PC-3 (cell line): ENCODE results near the gene TRIM23. TPM values are rescaled to one million over a fixed set of nuclear protein-coding genes. Genes with fewer than 3 reads are reported as not detected.

Experiments
- ATAC-seq: fragments of 200-7000 bp; cut with Tn5 transposase; 2 replicates; pipeline ENCODE4 v1.9.1; 2020; ENCODE audit warnings: mild to moderate bottlenecking, moderate library complexity
- BruUV-seq: library from RNA; stranded (reverse); fragments of 400-500 nt; replicated peaks from 2 replicates; lab custom pipeline; 2021; lab: Mats Ljungman, UMichigan
- CTCF ChIA-PET: fragments of 300-600 bp; sonication (Branson Sonifier 250); formaldehyde crosslinking; loops from one replicate; lab custom pipeline; 2022; ENCODE audit warnings: antibody characterized with exemption; lab: Charles Lee
- POLR2A ChIA-PET: fragments of 300-600 bp; sonication (Branson Sonifier 250); formaldehyde crosslinking; loops from one replicate; lab custom pipeline; 2022; ENCODE audit warnings: antibody characterized with exemption; ENCODE audit not compliant: unreplicated experiment; lab: Charles Lee
- DNase-seq: peaks from one replicate; pipeline ENCODE4 v3.0.0-alpha.2; 2015
- H2AFZ ChIP-seq: fragments of 300-600 bp; sonication (generic); 2 replicates; pipeline ENCODE4 v1.6.0; 2016; ENCODE audit warnings: antibody characterized with exemption, low read length
- H3F3A ChIP-seq: fragments of 300-600 bp; sonication (generic); one replicate; pipeline ENCODE4 v1.6.0; 2017; ENCODE audit warnings: antibody characterized with exemption, low read length, control low read depth, mild to moderate bottlenecking; ENCODE audit not compliant: unreplicated experiment
- H3K27ac ChIP-seq: fragments of 300-600 bp; sonication (generic); 2 replicates; pipeline ENCODE4 v1.5.1; 2016; ENCODE audit warnings: mild to moderate bottlenecking, low read length
- H3K27me3 ChIP-seq: fragments of 300-600 bp; sonication (generic); 2 replicates; pipeline ENCODE4 v1.6.1; 2016; ENCODE audit warnings: low read length, mixed read lengths
- H3K36me3 ChIP-seq: fragments of 300-600 bp; sonication (generic); 2 replicates; pipeline ENCODE4 v1.6.1; 2016; ENCODE audit warnings: low read depth, mixed run types, low read length, mixed read lengths
- H3K4me1 ChIP-seq: fragments of 300-600 bp; sonication (generic); 2 replicates; pipeline ENCODE4 v1.5.1; 2016; ENCODE audit warnings: low read length; ENCODE audit not compliant: insufficient read depth
- H3K4me2 ChIP-seq: fragments of 300-600 bp; sonication (generic); 2 replicates; pipeline ENCODE4 v1.6.0; 2016; ENCODE audit warnings: low read length
- H3K4me3 ChIP-seq: fragments of 300-600 bp; sonication (generic); 2 replicates; pipeline ENCODE4 v1.5.1; 2016; ENCODE audit warnings: mild to moderate bottlenecking, low read length, mixed read lengths
- H3K79me2 ChIP-seq: fragments of 300-600 bp; sonication (generic); 2 replicates; pipeline ENCODE4 v1.6.1; 2017; ENCODE audit warnings: low read length, mixed read lengths
- H3K9ac ChIP-seq: fragments of 300-600 bp; sonication (generic); 2 replicates; pipeline ENCODE4 v1.6.0; 2016; ENCODE audit warnings: mild to moderate bottlenecking, low read length
- H3K9me2 ChIP-seq: fragments of 300-600 bp; sonication (generic); replicated peaks from 2 replicates; pipeline ENCODE4 v1.6.1; 2016; ENCODE audit warnings: mixed run types, low read length, mixed read lengths
- H3K9me3 ChIP-seq: fragments of 300-600 bp; sonication (generic); 2 replicates; pipeline ENCODE4 v1.6.1; 2016; ENCODE audit warnings: low read length, mixed read lengths
- H4K20me1 ChIP-seq: fragments of 300-600 bp; sonication (generic); 2 replicates; pipeline ENCODE4 v1.6.1; 2016; ENCODE audit warnings: low read length, mixed read lengths
- CTCF ChIP-seq: fragments of 300-600 bp; sonication (generic); conservative IDR thresholded peaks from 2 replicates; pipeline ENCODE4 v1.5.1; 2017; ENCODE audit warnings: antibody characterized with exemption, low read depth, mild to moderate bottlenecking, low read length
- EZH2 ChIP-seq: fragments of 300-600 bp; sonication (generic); IDR thresholded peaks from one replicate; pipeline ENCODE4 v1.6.1; 2017; ENCODE audit warnings: antibody characterized with exemption, mild to moderate bottlenecking, low read length; ENCODE audit not compliant: unreplicated experiment
- EZH2phosphoT487 ChIP-seq: fragments of 300-600 bp; sonication (generic); IDR thresholded peaks from 2 replicates; pipeline ENCODE4 v1.6.1; 2018; ENCODE audit warnings: mild to moderate bottlenecking, antibody characterized with exemption, low read length, borderline replicate concordance
- intact Hi-C: fragments of 100-400 bp; cut with micrococcal nuclease; formaldehyde crosslinking; loops from 2 replicates; pipeline ENCODE4 v1.9.0; 2023
- total RNA-seq: library from RNA; depleted of rRNA; stranded (reverse); fragments of >200 nt; gene quantifications from 2 replicates; pipeline ENCODE4 v1.2.3, GENCODE V29; 2014

The TRIM23 gene
- total RNA-seq, 1 experiment from 2014 or later: 7.7 TPM

GRCh38 chr5:65548281-65548680, 75.9 kb downstream of the TRIM23 start:
- no peak for TF ChIP-seq EZH2phosphoT487
- TF ChIP-seq EZH2: no peak
- TF ChIP-seq CTCF: no peak
- Histone ChIP-seq H3K9ac (no peak overlapping the region), H3K4me3 (no peak overlapping the region), H3K4me1 (no peaks in the 10 kb centered on the region), H3K4me2 (no peak overlapping the region), H4K20me1 (no peaks in the 10 kb centered on the region), H3K36me3 (no peaks in the 10 kb centered on the region), H3K9me2 (no peaks in the 10 kb centered on the region), H3K79me2 (no peaks in the 10 kb centered on the region), H3K9me3 (no peaks in the 10 kb centered on the region), H3K27ac (no peak overlapping the region), H3K27me3 (no peaks in the 10 kb centered on the region), H3F3A (no peaks in the 10 kb centered on the region), H2AFZ (no peak overlapping the region)
- ChIA-PET POLR2A (no interaction called here), CTCF (no interaction called here)
- intact Hi-C loops: no loop called here
- no TSS peak for BruUV-seq
- no peak for DNase-seq
- no peak for ATAC-seq

- CTCF ChIA-PET: no interaction called here
- Histone ChIP-seq H3F3A (no peaks in the 10 kb centered on the region), H3K36me3 (no peaks in the 10 kb centered on the region), H3K9me3 (no peaks in the 10 kb centered on the region), H3K4me2 (no peak overlapping the region), H4K20me1 (no peaks in the 10 kb centered on the region), H3K4me3 (no peak overlapping the region), H3K4me1 (no peaks in the 10 kb centered on the region), H3K79me2 (no peaks in the 10 kb centered on the region), H3K27me3 (no peaks in the 10 kb centered on the region), H2AFZ (no peak overlapping the region), H3K9ac (no peak overlapping the region), H3K27ac (no peak overlapping the region), H3K9me2 (no peaks in the 10 kb centered on the region)
- TF ChIP-seq EZH2: no peak
- DNase-seq: no peak
- no peak for ATAC-seq
- BruUV-seq: no TSS peak
- POLR2A ChIA-PET: no interaction called here
- intact Hi-C loops: no loop called here
Observed at GRCh38 chr5:65546141-65546540, 78.0 kb downstream of the TRIM23 start.

GRCh38 chr5:65544473-65544872, 79.7 kb downstream of the TRIM23 start:
- no peak for ATAC-seq
- BruUV-seq: no TSS peak
- Histone ChIP-seq H3K27me3 (no peaks in the 10 kb centered on the region), H3K4me1 (no peaks in the 10 kb centered on the region), H3K9me2 (no peaks in the 10 kb centered on the region), H3K9ac (no peak overlapping the region), H3F3A (no peaks in the 10 kb centered on the region), H3K79me2 (no peaks in the 10 kb centered on the region), H3K36me3 (no peaks in the 10 kb centered on the region), H3K27ac (no peak overlapping the region), H2AFZ (no peak overlapping the region), H3K9me3 (no peaks in the 10 kb centered on the region), H3K4me3 (no peak overlapping the region), H4K20me1 (no peaks in the 10 kb centered on the region), H3K4me2 (no peak overlapping the region)
- no peak for TF ChIP-seq CTCF
- TF ChIP-seq EZH2phosphoT487: no peak
- no peak for TF ChIP-seq EZH2
- ChIA-PET POLR2A (no interaction called here), CTCF (no interaction called here)
- no peak for DNase-seq
- intact Hi-C loops: no loop called here
